HEK293 (cell line): ENCODE results near the gene PRR3.

Experiments
- ATF2 ChIP-seq: fragments of 450-650 bp; formaldehyde crosslinking; IDR thresholded peaks from 2 replicates; pipeline ENCODE4 v1.5.1; 2016; ENCODE audit warnings: missing biosample characterization, missing genetic modification characterization, low read depth
- BCL11A ChIP-seq: fragments of 450-650 bp; formaldehyde crosslinking; IDR thresholded peaks from 2 replicates; pipeline ENCODE4 v1.5.1; 2016; ENCODE audit warnings: low read depth, missing biosample characterization, missing genetic modification characterization
- CTCF ChIP-seq: fragments of 450-650 bp; formaldehyde crosslinking; IDR thresholded peaks from 2 replicates; pipeline ENCODE4 v1.5.1; 2016; ENCODE audit warnings: missing biosample characterization, missing genetic modification characterization
- ELK4 ChIP-seq: IDR thresholded peaks from 2 replicates; pipeline ENCODE4 v1.6.1; 2011; ENCODE audit warnings: mild to moderate bottlenecking, low read depth, low read length, borderline replicate concordance
- HOXA7 ChIP-seq: sonication (generic); formaldehyde crosslinking; IDR thresholded peaks from 2 replicates; pipeline ENCODE4 v1.8.1; 2022; ENCODE audit warnings: missing genetic modification reagents, borderline replicate concordance
- HOXD13 ChIP-seq: sonication (generic); formaldehyde crosslinking; IDR thresholded peaks from 2 replicates; pipeline ENCODE4 v1.8.0; 2022; ENCODE audit warnings: missing genetic modification reagents, borderline replicate concordance
- IKZF3 ChIP-seq: fragments of 450-650 bp; IDR thresholded peaks from 2 replicates; pipeline ENCODE4 v1.5.0; 2018; ENCODE audit warnings: missing biosample characterization, mild to moderate bottlenecking, missing genetic modification characterization, moderate library complexity
- KLF8 ChIP-seq: fragments of 450-650 bp; formaldehyde crosslinking; IDR thresholded peaks from 2 replicates; pipeline ENCODE4 v1.5.1; 2016; ENCODE audit warnings: missing biosample characterization, missing genetic modification characterization
- KLF9 ChIP-seq: fragments of 450-650 bp; formaldehyde crosslinking; IDR thresholded peaks from 2 replicates; pipeline ENCODE4 v1.5.1; 2016; ENCODE audit warnings: missing biosample characterization, missing genetic modification characterization, low read depth
- OSR2 ChIP-seq: fragments of 450-650 bp; formaldehyde crosslinking; IDR thresholded peaks from 2 replicates; pipeline ENCODE4 v1.5.1; 2016; ENCODE audit warnings: missing biosample characterization, missing genetic modification characterization
- PBX3 ChIP-seq: sonication (generic); formaldehyde crosslinking; IDR thresholded peaks from 2 replicates; pipeline ENCODE4 v1.8.1; 2022; ENCODE audit warnings: mild to moderate bottlenecking, moderate library complexity, missing genetic modification reagents
- PRDM10 ChIP-seq: fragments of 450-650 bp; formaldehyde crosslinking; IDR thresholded peaks from 2 replicates; pipeline ENCODE4 v1.5.1; 2016; ENCODE audit warnings: missing biosample characterization, missing genetic modification characterization
- SP2 ChIP-seq: fragments of 450-650 bp; formaldehyde crosslinking; IDR thresholded peaks from 2 replicates; pipeline ENCODE4 v1.5.1; 2016; ENCODE audit warnings: missing biosample characterization, missing genetic modification characterization
- SP7 ChIP-seq: fragments of 450-650 bp; formaldehyde crosslinking; IDR thresholded peaks from 2 replicates; pipeline ENCODE4 v1.5.1; 2016; ENCODE audit warnings: missing biosample characterization, missing genetic modification characterization
- YY2 ChIP-seq: fragments of 450-650 bp; formaldehyde crosslinking; IDR thresholded peaks from 2 replicates; pipeline ENCODE4 v1.5.1; 2016; ENCODE audit warnings: missing biosample characterization, missing genetic modification characterization
- ZBTB8A ChIP-seq: fragments of 450-650 bp; formaldehyde crosslinking; IDR thresholded peaks from 2 replicates; pipeline ENCODE4 v1.5.1; 2016; ENCODE audit warnings: missing biosample characterization, missing genetic modification characterization
- ZNF140 ChIP-seq: fragments of 450-650 bp; formaldehyde crosslinking; IDR thresholded peaks from 2 replicates; pipeline ENCODE4 v1.5.1; 2016; ENCODE audit warnings: missing biosample characterization, missing genetic modification characterization
- ZNF2 ChIP-seq: fragments of 450-650 bp; formaldehyde crosslinking; IDR thresholded peaks from 2 replicates; pipeline ENCODE4 v1.5.1; 2016; ENCODE audit warnings: missing biosample characterization, missing genetic modification characterization
- ZNF214 ChIP-seq: fragments of 450-650 bp; formaldehyde crosslinking; IDR thresholded peaks from 2 replicates; pipeline ENCODE4 v1.5.1; 2017; ENCODE audit warnings: missing biosample characterization, mild to moderate bottlenecking, missing genetic modification characterization, borderline replicate concordance
- ZNF248 ChIP-seq: fragments of 450-650 bp; formaldehyde crosslinking; IDR thresholded peaks from 2 replicates; pipeline ENCODE4 v1.5.1; 2017; ENCODE audit warnings: missing biosample characterization, missing genetic modification characterization
- ZNF266 ChIP-seq: fragments of 450-650 bp; formaldehyde crosslinking; IDR thresholded peaks from 2 replicates; pipeline ENCODE4 v1.5.1; 2016; ENCODE audit warnings: missing biosample characterization, missing genetic modification characterization, low read depth
- ZNF398 ChIP-seq: fragments of 450-650 bp; formaldehyde crosslinking; IDR thresholded peaks from 2 replicates; pipeline ENCODE4 v1.5.1; 2017; ENCODE audit warnings: missing biosample characterization, missing genetic modification characterization
- ZNF513 ChIP-seq: fragments of 450-650 bp; IDR thresholded peaks from 2 replicates; pipeline ENCODE4 v1.5.1; 2018; ENCODE audit warnings: missing biosample characterization, missing genetic modification characterization
- ZNF558 ChIP-seq: fragments of 450-650 bp; formaldehyde crosslinking; IDR thresholded peaks from 2 replicates; pipeline ENCODE4 v1.5.1; 2016; ENCODE audit warnings: missing biosample characterization, missing genetic modification characterization
- ZNF76 ChIP-seq: fragments of 450-650 bp; formaldehyde crosslinking; IDR thresholded peaks from 2 replicates; pipeline ENCODE4; 2016; ENCODE audit warnings: low read depth, missing biosample characterization, missing genetic modification characterization, borderline replicate concordance
- ZNF837 ChIP-seq: fragments of 450-650 bp; formaldehyde crosslinking; IDR thresholded peaks from 2 replicates; pipeline ENCODE4 v1.5.1; 2016; ENCODE audit warnings: missing biosample characterization, missing genetic modification characterization

The PRR3 gene

GRCh38 chr6:30571075-30571761, 14.1 kb downstream of the PRR3 start, which contains the start of gene ABCF1 (continued):
- peak; percentile 74 for TF ChIP-seq PRDM10 (tag by site-specific recombination)
- no peak for TF ChIP-seq ZNF513 (tag by site-specific recombination)
- 0 out of 2 replicates have a peak, but pooled peaks have one; percentile 54 for TF ChIP-seq ZNF76 (tag by site-specific recombination)
- peak; percentile 93 for TF ChIP-seq SP2
- TF ChIP-seq ZNF558, result no peak
- TF ChIP-seq ATF2 (tag by site-specific recombination), result 0 out of 2 replicates have a peak, but pooled peaks have one; percentile 24
- TF ChIP-seq ZNF837 (tag by site-specific recombination), result no peak
- peak; percentile 97 for TF ChIP-seq OSR2 (tag by site-specific recombination)
- TF ChIP-seq HOXD13 (CRISPR knock-in tag), result peak; percentile 46; the same call in 1 of the 2 replicates
- peak; percentile 15; the same call in 1 of the 2 replicates for TF ChIP-seq ZBTB8A (tag by site-specific recombination)
- peak; percentile 88; the same call in 1 of the 2 replicates for TF ChIP-seq PBX3
- peak; percentile 78; the same call in 1 of the 2 replicates for TF ChIP-seq ELK4
- TF ChIP-seq BCL11A, result no peak
- peak; percentile 68 for TF ChIP-seq SP7
- TF ChIP-seq ZNF398, result no peak
- TF ChIP-seq ZNF2 (tag by site-specific recombination), result peak; percentile 71; the same call in 1 of the 2 replicates
- TF ChIP-seq HOXA7 (CRISPR knock-in tag), result no peak
- TF ChIP-seq ZNF248 (tag by site-specific recombination), result no peak
- TF ChIP-seq KLF8 (tag by site-specific recombination), result peak; percentile 76
- peak; percentile 99 for TF ChIP-seq KLF9 (tag by site-specific recombination)
- no peak for TF ChIP-seq CTCF (tag by site-specific recombination)
- peak; percentile 66; the same call in 1 of the 2 replicates for TF ChIP-seq YY2 (tag by site-specific recombination)
- no peak for TF ChIP-seq ZNF140 (tag by site-specific recombination)
- no peak for TF ChIP-seq ZNF214 (tag by site-specific recombination)
- no peak for TF ChIP-seq ZNF266 (tag by site-specific recombination)
- TF ChIP-seq IKZF3 (tag by site-specific recombination), result peak; percentile 29; the same call in 1 of the 2 replicates
